HAP-1 (cell line): ENCODE results near the gene SENP8.
"Not testable (repeated sequence)": the region's sequence is repeated elsewhere in the genome, so short reads cannot be mapped to it uniquely, and the experiment has no call there.

Experiments
- DNase-seq, 2 experiments: peaks; one replicate each; pipeline ENCODE4 v3.0.0-alpha.2; 2016 to 2020; ENCODE audit warnings: low spot score in 2 of 2
- H3K27me3 ChIP-seq: fragments of 250-450 bp; sonication (Bioruptor Pico); 2 replicates; pipeline ENCODE4 v1.5.1; 2020; ENCODE audit warnings: low read depth, mild to moderate bottlenecking, moderate library complexity
- H3K36me3 ChIP-seq: fragments of 250-450 bp; sonication (Bioruptor Pico); replicated peaks from 2 replicates; pipeline ENCODE4 v1.5.1; 2020; ENCODE audit warnings: mild to moderate bottlenecking
- H3K4me1 ChIP-seq: fragments of 250-450 bp; sonication (Bioruptor Pico); 2 replicates; pipeline ENCODE4 v1.5.1; 2020; ENCODE audit warnings: mild to moderate bottlenecking
- H3K4me3 ChIP-seq: fragments of 250-450 bp; sonication (Bioruptor Pico); 2 replicates; pipeline ENCODE4 v1.5.1; 2020; ENCODE audit warnings: mild to moderate bottlenecking, moderate library complexity
- H3K9me3 ChIP-seq: fragments of 250-450 bp; sonication (Bioruptor Pico); 2 replicates; pipeline ENCODE4 v1.5.1; 2020; ENCODE audit warnings: mild to moderate bottlenecking, moderate library complexity
- in situ Hi-C: fragments of 300-500 bp; cut with MboI; formaldehyde crosslinking; loops from 3 replicates; pipeline ENCODE4 v1.14.3; 2020; ENCODE audit warnings: low sequenced_read_pairs, inconsistent platforms, mixed read lengths

SENP8 gene

GRCh38 chr15:72118017-72118978, at the start of gene SENP8, which contains the start of gene MYO9A:
Gene SENP8 (plus strand): TSS chr15:72118403. CDS start chr15:72139624, 21,221 bp downstream.
Gene MYO9A (minus strand): TSS chr15:72118150. CDS start chr15:72046563, 71,587 bp downstream.
- no peaks in the 10 kb centered on the region; the same call in 1 of the 2 replicates for H3K36me3 ChIP-seq
- DNase-seq: peak; percentile 100
- in situ Hi-C loops: no loop called here
- H3K9me3 ChIP-seq: no peaks in the 10 kb centered on the region
- peaks cover 15% of the 10 kb centered on the region for H3K4me1 ChIP-seq
- H3K27me3 ChIP-seq: no peaks in the 10 kb centered on the region
- peak within 1 kb of the TSS; percentile 85 for H3K4me3 ChIP-seq

GRCh38 chr15:72068856-72069255, 49.3 kb upstream of the SENP8 start:
- in situ Hi-C loops: no loop called here

GRCh38 chr15:72070817-72071447, 47.3 kb upstream of the SENP8 start:
- DNase-seq: no peak
- in situ Hi-C loops: no loop called here

More at GRCh38 chr15:72068856-72069255, 49.3 kb upstream of the SENP8 start:
- no peak for DNase-seq
- Histone ChIP-seq H3K4me1 (peaks cover 3% of the 10 kb centered on the region), H3K36me3 (no peaks in the 10 kb centered on the region), H3K27me3 (no peaks in the 10 kb centered on the region), H3K4me3 (no peak overlapping the region), H3K9me3 (no peaks in the 10 kb centered on the region)

GRCh38 chr15:72071448-72071825, 46.8 kb upstream of the SENP8 start:
- H3K27me3 ChIP-seq, in situ Hi-C loops, H3K36me3 ChIP-seq, H3K4me1 ChIP-seq, H3K4me3 ChIP-seq, DNase-seq, H3K9me3 ChIP-seq: not testable (repeated sequence)

More at GRCh38 chr15:72070817-72071447, 47.3 kb upstream of the SENP8 start:
- no peaks in the 10 kb centered on the region for H3K36me3 ChIP-seq
- peaks cover 3% of the 10 kb centered on the region for H3K4me1 ChIP-seq
- no peaks in the 10 kb centered on the region for H3K9me3 ChIP-seq
- no peak overlapping the region for H3K4me3 ChIP-seq
- no peaks in the 10 kb centered on the region for H3K27me3 ChIP-seq

GRCh38 chr15:72074335-72075060, 43.7 kb upstream of the SENP8 start:
- in situ Hi-C loops: no loop called here
- no peaks in the 10 kb centered on the region for H3K27me3 ChIP-seq
- no peak for DNase-seq
- no peaks in the 10 kb centered on the region for H3K36me3 ChIP-seq
- no peak overlapping the region for H3K4me3 ChIP-seq
- no peaks in the 10 kb centered on the region for H3K9me3 ChIP-seq
- H3K4me1 ChIP-seq: peaks cover 3% of the 10 kb centered on the region

- in situ Hi-C loops: no loop called here
- H3K9me3 ChIP-seq: no peaks in the 10 kb centered on the region
- no peak for DNase-seq
- no peaks in the 10 kb centered on the region for H3K36me3 ChIP-seq
- no peaks in the 10 kb centered on the region for H3K27me3 ChIP-seq
- H3K4me3 ChIP-seq: no peak overlapping the region
- H3K4me1 ChIP-seq: peaks cover 3% of the 10 kb centered on the region; the same call in 1 of the 2 replicates
These were observed 40.3 kb upstream of the SENP8 start for GRCh38 chr15:72077950-72078349.

- Histone ChIP-seq H3K27me3 (no peaks in the 10 kb centered on the region), H3K4me1 (no peaks in the 10 kb centered on the region; the same call in 1 of the 2 replicates), H3K4me3 (no peak overlapping the region), H3K36me3 (no peaks in the 10 kb centered on the region), H3K9me3 (no peaks in the 10 kb centered on the region)
- DNase-seq: no peak
- in situ Hi-C loops: no loop called here
These were observed 39.3 kb upstream of the SENP8 start for GRCh38 chr15:72078887-72079286.

GRCh38 chr15:72082176-72082575, 36.0 kb upstream of the SENP8 start:
- Histone ChIP-seq H3K4me3 (no peak overlapping the region), H3K27me3 (no peaks in the 10 kb centered on the region), H3K36me3 (no peaks in the 10 kb centered on the region), H3K4me1 (no peaks in the 10 kb centered on the region), H3K9me3 (0 out of 2 replicates have a peak, but pooled peaks cover 3% of the 10 kb centered on the region)
- DNase-seq: no peak
- in situ Hi-C loops: no loop called here

- Histone ChIP-seq H3K4me3 (no peak overlapping the region), H3K27me3 (no peaks in the 10 kb centered on the region), H3K9me3 (0 out of 2 replicates have a peak, but pooled peaks cover 3% of the 10 kb centered on the region), H3K36me3 (no peaks in the 10 kb centered on the region), H3K4me1 (no peaks in the 10 kb centered on the region)
- no peak for DNase-seq
- in situ Hi-C loops: no loop called here
These were observed 32.0 kb upstream of the SENP8 start for GRCh38 chr15:72086010-72086697.

- in situ Hi-C loops: no loop called here
- Histone ChIP-seq H3K27me3 (no peaks in the 10 kb centered on the region), H3K4me3 (no peak overlapping the region), H3K4me1 (no peaks in the 10 kb centered on the region), H3K36me3 (no peaks in the 10 kb centered on the region), H3K9me3 (0 out of 2 replicates have a peak, but pooled peaks cover 3% of the 10 kb centered on the region)
- DNase-seq: no peak
These were observed 31.1 kb upstream of the SENP8 start for GRCh38 chr15:72086920-72087648.

GRCh38 chr15:72092006-72092405, 26.2 kb upstream of the SENP8 start:
- no peak for DNase-seq
- H3K27me3 ChIP-seq: no peaks in the 10 kb centered on the region
- in situ Hi-C loops: no loop called here
- H3K36me3 ChIP-seq: peaks cover 4% of the 10 kb centered on the region; the same call in 1 of the 2 replicates
- peaks cover 5% of the 10 kb centered on the region; the same call in 1 of the 2 replicates for H3K9me3 ChIP-seq
- H3K4me1 ChIP-seq: no peaks in the 10 kb centered on the region
- no peak overlapping the region for H3K4me3 ChIP-seq

- H3K9me3 ChIP-seq: peaks cover 5% of the 10 kb centered on the region; the same call in 1 of the 2 replicates
- in situ Hi-C loops: no loop called here
- H3K36me3 ChIP-seq: peaks cover 4% of the 10 kb centered on the region; the same call in 1 of the 2 replicates
- H3K27me3 ChIP-seq: no peaks in the 10 kb centered on the region
- H3K4me1 ChIP-seq: no peaks in the 10 kb centered on the region
- DNase-seq: no peak
- H3K4me3 ChIP-seq: no peak overlapping the region
These were observed 25.5 kb upstream of the SENP8 start for GRCh38 chr15:72092691-72093090.
